GM18526 (cell line): Measurements from ENCODE around the gene UQCRH.

Experiments used
- POLR2A ChIP-seq: IDR thresholded peaks from 3 replicates; pipeline ENCODE4 v1.6.1; 2011; ENCODE audit not compliant: insufficient read length; ENCODE audit errors: extremely low read depth

The UQCRH gene

GRCh38 chr1:46363121-46363520 is 59.6 kb downstream of the UQCRH start:
- no peak for TF ChIP-seq POLR2A

DNA sequence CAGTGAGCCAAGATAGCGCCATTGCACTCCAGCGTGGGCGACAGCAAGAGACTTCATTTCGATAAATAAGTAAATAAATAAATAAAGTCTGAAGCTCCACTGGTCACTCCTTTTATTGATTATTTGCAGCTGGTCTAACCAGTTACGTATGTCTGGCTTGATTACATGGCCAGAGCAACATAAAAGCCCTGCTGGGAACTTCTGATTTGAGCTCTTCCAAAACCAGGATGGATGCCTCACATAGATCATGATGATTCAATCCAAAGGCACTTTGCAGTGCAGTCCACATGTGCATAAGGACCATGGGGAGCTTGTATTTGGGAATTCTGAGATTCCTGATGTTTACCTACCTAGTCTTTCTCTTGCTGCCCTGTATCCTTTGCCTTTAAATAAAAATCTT is 61.1 kb downstream of the UQCRH start:
- no peak for TF ChIP-seq POLR2A
